ENCODE measurements around the gene SMLR1. TPM values are rescaled to one million over a fixed set of nuclear protein-coding genes. Genes with fewer than 3 reads are reported as not detected.

SMLR1 gene
- total and polyA plus RNA-seq, 2 experiments from 2014 or later, result not detected

GRCh38 chr6:130852844-130853554 lies 25.8 kb downstream of the SMLR1 start:
- H3K4me3 Mint-ChIP-seq, result no peak overlapping the region

GRCh38 chr6:130853555-130854183 lies 26.5 kb downstream of the SMLR1 start:
- DNase-seq (ENCODE audit: low spot score) (peak; percentile 21), ATAC-seq (peak; percentile 44)
- Histone ChIP-seq H3K4me3 (no peak overlapping the region), H3K36me3 (ENCODE audit: insufficient read depth) (no peaks in the 10 kb centered on the region), H3F3A (replicated peaks; ENCODE audit: low read depth) (no peaks in the 10 kb centered on the region), H2AFZ (no peak overlapping the region), H3K4me1 (ENCODE audit: insufficient read depth) (peaks cover 27% of the 10 kb centered on the region), H3K27me3 (ENCODE audit: insufficient read depth) (no peaks in the 10 kb centered on the region), H3K27ac (ENCODE audit: low read depth) (no peak overlapping the region), H3K9me2 (ENCODE audit: insufficient read depth) (no peaks in the 10 kb centered on the region; the same call in 1 of the 2 replicates), H3K4me2 (peak overlapping the region; percentile 43; the same call in 1 of the 2 replicates), H4K20me1 (replicated peaks; ENCODE audit: insufficient read depth) (no peaks in the 10 kb centered on the region), H3K79me2 (replicated peaks; ENCODE audit: insufficient read depth) (no peaks in the 10 kb centered on the region)
- H3K36me3 Mint-ChIP-seq (ENCODE audit: low read depth), result peaks cover 6% of the 10 kb centered on the region; the same call in 1 of the 3 replicates
- no peaks in the 10 kb centered on the region for H3K27me3 Mint-ChIP-seq (ENCODE audit: insufficient read depth, low read depth, poor library complexity)
- H3K9me3 Mint-ChIP-seq, result no peaks in the 10 kb centered on the region
- peaks cover 33% of the 10 kb centered on the region for H3K4me1 Mint-ChIP-seq
- H3K27ac Mint-ChIP-seq, result no peak overlapping the region
- no peak overlapping the region for H3K4me3 Mint-ChIP-seq
- no peak for TF ChIP-seq REST (IDR thresholded peaks at IDR 0.05; ENCODE audit: unreplicated experiment)
- TF ChIP-seq ZNF331 (CRISPR knock-in tag; IDR thresholded peaks at IDR 0.05; ENCODE audit: low read depth), result no peak
- TF ChIP-seq CTCF (conservative IDR thresholded peaks at IDR 0.05; ENCODE audit: low read depth in 2 of 2), result no peak
- no peak for TF ChIP-seq EZH2phosphoT487 (IDR thresholded peaks at IDR 0.05; ENCODE audit: unreplicated experiment)
- no peak for TF ChIP-seq POLR2AphosphoS5 (IDR thresholded peaks at IDR 0.05; ENCODE audit: low read depth)
- no peak for TF ChIP-seq NANOG (IDR thresholded peaks at IDR 0.05; ENCODE audit: borderline replicate concordance)
- no peak for TF ChIP-seq ZNF114 (CRISPR knock-in tag; IDR thresholded peaks at IDR 0.05)
- TF ChIP-seq ETS1 (IDR thresholded peaks at IDR 0.05), result no peak
- TF ChIP-seq CREB1 (CRISPR knock-in tag; IDR thresholded peaks at IDR 0.05; ENCODE audit: low read depth), result no peak
- no peak for TF ChIP-seq EZH2 (IDR thresholded peaks at IDR 0.05; ENCODE audit: low read depth, unreplicated experiment)

More at GRCh38 chr6:130852844-130853554, 25.8 kb downstream of the SMLR1 start:
- H3K4me1 Mint-ChIP-seq, result peaks cover 30% of the 10 kb centered on the region
- Histone ChIP-seq H3K27me3 (ENCODE audit: insufficient read depth) (no peaks in the 10 kb centered on the region), H3K4me2 (peak overlapping the region; percentile 43; the same call in 1 of the 2 replicates), H3K4me1 (ENCODE audit: insufficient read depth) (peaks cover 21% of the 10 kb centered on the region), H2AFZ (no peak overlapping the region), H3K4me3 (no peak overlapping the region), H3K36me3 (ENCODE audit: insufficient read depth) (no peaks in the 10 kb centered on the region), H3K79me2 (replicated peaks; ENCODE audit: insufficient read depth) (no peaks in the 10 kb centered on the region), H3K9me2 (ENCODE audit: insufficient read depth) (no peaks in the 10 kb centered on the region; the same call in 1 of the 2 replicates), H3F3A (replicated peaks; ENCODE audit: low read depth) (no peaks in the 10 kb centered on the region), H4K20me1 (replicated peaks; ENCODE audit: insufficient read depth) (no peaks in the 10 kb centered on the region), H3K27ac (ENCODE audit: low read depth) (no peak overlapping the region)
- DNase-seq (ENCODE audit: low spot score), result no peak
- peaks cover 6% of the 10 kb centered on the region; the same call in 1 of the 3 replicates for H3K36me3 Mint-ChIP-seq (ENCODE audit: low read depth)
- H3K9me3 Mint-ChIP-seq, result no peaks in the 10 kb centered on the region
- ATAC-seq, result peak; percentile 19; the same call in 2 of the 3 replicates
- no peak for TF ChIP-seq STAT1 (IDR thresholded peaks at IDR 0.05; ENCODE audit: unreplicated experiment)
- TF ChIP-seq JUNB (IDR thresholded peaks at IDR 0.05; ENCODE audit: unreplicated experiment), result no peak
- no peak for TF ChIP-seq ZNF114 (CRISPR knock-in tag; IDR thresholded peaks at IDR 0.05)
- TF ChIP-seq ZNF331 (CRISPR knock-in tag; IDR thresholded peaks at IDR 0.05; ENCODE audit: low read depth), result no peak
- H3K27me3 Mint-ChIP-seq (ENCODE audit: insufficient read depth, low read depth, poor library complexity), result no peaks in the 10 kb centered on the region
- no peak overlapping the region for H3K27ac Mint-ChIP-seq
